Measurements from ENCODE around the gene LRIG2. TPM values are rescaled to one million over a fixed set of nuclear protein-coding genes. Genes with fewer than 3 reads are reported as not detected.
"Not testable (repeated sequence)": the region's sequence is repeated elsewhere in the genome, so short reads cannot be mapped to it uniquely, and the experiment has no call there.

LRIG2 gene
- polyA plus RNA-seq, 3 donors, result 0.93 to 12.7 (median 0.96) TPM

DNA sequence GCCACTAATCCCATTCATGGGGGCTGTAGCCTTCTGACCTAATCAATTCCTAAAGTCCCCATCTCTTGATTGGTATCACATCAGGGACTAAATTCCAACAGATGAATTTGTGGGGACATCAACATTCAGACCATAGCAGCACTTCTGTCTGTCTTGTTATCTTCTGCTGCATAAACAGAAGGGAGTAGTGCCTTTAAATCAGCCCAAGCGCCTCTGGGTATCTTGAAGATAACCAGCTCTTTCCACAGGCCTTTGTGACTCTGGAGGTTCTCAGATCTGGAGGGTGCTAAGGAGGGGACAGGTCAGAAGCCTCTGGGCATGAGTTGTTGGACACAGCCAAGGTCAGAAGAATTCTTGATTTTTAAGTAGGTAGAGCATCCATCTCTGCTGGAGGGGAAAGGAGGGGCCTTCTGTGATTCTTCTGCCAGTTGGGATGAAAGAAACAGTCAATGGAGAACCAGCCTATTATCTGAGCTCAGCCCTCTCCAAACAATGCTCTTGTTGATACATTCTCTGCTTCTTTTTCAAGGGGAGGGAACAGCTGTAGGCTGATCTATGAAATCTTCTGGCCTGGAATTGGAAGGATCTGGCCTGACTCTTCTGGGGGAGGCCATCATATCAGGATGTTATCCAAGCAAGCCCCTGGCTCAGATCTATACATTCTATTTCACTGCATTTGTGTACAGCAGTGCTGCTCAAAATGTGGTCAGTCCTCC is 31.3 kb upstream of the LRIG2 start:
- Histone ChIP-seq H3K36me3 (replicated peaks in 1 of 2; ENCODE audit: control insufficient read depth in 1 of 2, insufficient read depth in 2 of 2, low read length in 2 of 2) (no peaks in the 10 kb centered on the region), H3K9me3 (replicated peaks in 1 of 2; ENCODE audit: control insufficient read depth in 1 of 2, insufficient read depth in 1 of 2, low read length in 2 of 2) (no peaks in the 10 kb centered on the region), H3K4me1 (ENCODE audit: control insufficient read depth in 1 of 2, insufficient read depth in 2 of 2, low read length in 2 of 2) (peaks cover 40 to 42% of the 10 kb centered on the region in 2 donors), H3K4me2 (replicated peaks; ENCODE audit: extremely low read depth, low read length, poor library complexity, severe bottlenecking) (no peak overlapping the region), H2AFZ (ENCODE audit: insufficient read depth, low read depth, low read length, poor library complexity, severe bottlenecking) (peak overlapping the region; percentile 31), H3K79me2 (ENCODE audit: insufficient read depth, low read length) (no peaks in the 10 kb centered on the region), H3K4me3 (replicated peaks in 1 of 3; ENCODE audit: low read depth in 2 of 3, low read length in 3 of 3) (no peak overlapping the region), H3K9ac (ENCODE audit: insufficient read depth, low read length, poor library complexity, severe bottlenecking) (no peak overlapping the region), H4K20me1 (ENCODE audit: insufficient read depth, low read length) (no peaks in the 10 kb centered on the region), H3K27ac (ENCODE audit: low read depth in 1 of 2, low read length in 2 of 2) (no peak overlapping the region), H3K27me3 (ENCODE audit: control insufficient read depth in 2 of 2, insufficient read depth in 2 of 2, low read length in 2 of 2) (no peaks in the 10 kb centered on the region)
- no peaks in the 10 kb centered on the region for H3K36me3 Mint-ChIP-seq
- DNase-seq, result no peak
- H3K4me3 Mint-ChIP-seq, result no peak overlapping the region
- WGBS (ENCODE audit: insufficient coverage), result 0% methylated on average over 1 of the region's 1 CpG
- TF ChIP-seq CTCF (IDR thresholded peaks at IDR 0.05), result no peak
- H3K4me1 Mint-ChIP-seq, result peaks cover 38% of the 10 kb centered on the region
- H3K9me3 Mint-ChIP-seq, result peaks cover 0 to 2% (median 0%) of the 10 kb centered on the region in 7 donors
- peaks cover 2 to 6% (median 4%) of the 10 kb centered on the region in 3 donors for H3K27me3 Mint-ChIP-seq (ENCODE audit: low read depth in 3 of 3)
- peak overlapping the region in 1 of 7 donors; percentile 70 for H3K27ac Mint-ChIP-seq
- intact Hi-C loops (cut with micrococcal nuclease), result loop anchor here (2.0 to 10.0 kb wide), 5 partner anchors 87 to 337 kb away; partner anchors contain the start of genes RHOC (in 1 of the 2) and SLC16A1 (in 1 of the 2)

- Mint-ChIP-seq H3K27me3 (ENCODE audit: low read depth in 3 of 3) (peaks cover 2 to 6% (median 4%) of the 10 kb centered on the region in 3 donors), H3K4me1 (peaks cover 45% of the 10 kb centered on the region), H3K4me3 (peak overlapping the region in 1 of 2 donors; percentile 55), H3K27ac (peak overlapping the region; percentile 64 to 92 (median 83)), H3K36me3 (no peaks in the 10 kb centered on the region), H3K9me3 (peaks cover 0 to 2% (median 0%) of the 10 kb centered on the region in 7 donors)
- Histone ChIP-seq H3K4me1 (ENCODE audit: control insufficient read depth in 1 of 2, insufficient read depth in 2 of 2, low read length in 2 of 2) (peaks cover 46 to 50% of the 10 kb centered on the region in 2 donors), H3K27ac (ENCODE audit: low read depth in 1 of 2, low read length in 2 of 2) (peak overlapping the region; percentile 63 to 69), H3K4me3 (replicated peaks in 1 of 3; ENCODE audit: low read depth in 2 of 3, low read length in 3 of 3) (peak overlapping the region in 1 of 3 experiments; percentile 49), H3K9ac (ENCODE audit: insufficient read depth, low read length, poor library complexity, severe bottlenecking) (no peak overlapping the region), H3K36me3 (replicated peaks in 1 of 2; ENCODE audit: control insufficient read depth in 1 of 2, insufficient read depth in 2 of 2, low read length in 2 of 2) (no peaks in the 10 kb centered on the region), H3K79me2 (ENCODE audit: insufficient read depth, low read length) (no peaks in the 10 kb centered on the region), H4K20me1 (ENCODE audit: insufficient read depth, low read length) (no peaks in the 10 kb centered on the region), H2AFZ (ENCODE audit: insufficient read depth, low read depth, low read length, poor library complexity, severe bottlenecking) (peak overlapping the region; percentile 64), H3K27me3 (ENCODE audit: control insufficient read depth in 2 of 2, insufficient read depth in 2 of 2, low read length in 2 of 2) (no peaks in the 10 kb centered on the region), H3K4me2 (replicated peaks; ENCODE audit: extremely low read depth, low read length, poor library complexity, severe bottlenecking) (peak overlapping the region; percentile 64), H3K9me3 (replicated peaks in 1 of 2; ENCODE audit: control insufficient read depth in 1 of 2, insufficient read depth in 1 of 2, low read length in 2 of 2) (no peaks in the 10 kb centered on the region)
- peak; percentile 70 for TF ChIP-seq CTCF (IDR thresholded peaks at IDR 0.05)
- intact Hi-C loops (cut with micrococcal nuclease), result loop anchor here (2.0 to 10.0 kb wide), 5 partner anchors 88 to 338 kb away; partner anchors contain the start of genes RHOC (in 1 of the 2) and SLC16A1 (in 1 of the 2)
- peak; percentile 88 to 92 (median 90) for DNase-seq
- WGBS (ENCODE audit: insufficient coverage), result 0% methylated on average over 1 of the region's 11 CpGs
Observed at GRCh38 chr1:113042285-113043143, 30.5 kb upstream of the LRIG2 start.

- DNase-seq; H3K9me3 Mint-ChIP-seq; H3K36me3 Mint-ChIP-seq; H3K79me2 ChIP-seq (ENCODE audit: insufficient read depth, low read length); H3K27me3 ChIP-seq (ENCODE audit: control insufficient read depth in 2 of 2, insufficient read depth in 2 of 2, low read length in 2 of 2); H3K27me3 Mint-ChIP-seq (ENCODE audit: low read depth in 3 of 3); H3K36me3 ChIP-seq (replicated peaks in 1 of 2; ENCODE audit: control insufficient read depth in 1 of 2, insufficient read depth in 2 of 2, low read length in 2 of 2); H3K9me3 ChIP-seq (replicated peaks in 1 of 2; ENCODE audit: control insufficient read depth in 1 of 2, insufficient read depth in 1 of 2, low read length in 2 of 2); H4K20me1 ChIP-seq (ENCODE audit: insufficient read depth, low read length); H2AFZ ChIP-seq (ENCODE audit: insufficient read depth, low read depth, low read length, poor library complexity, severe bottlenecking); H3K9ac ChIP-seq (ENCODE audit: insufficient read depth, low read length, poor library complexity, severe bottlenecking): not testable (repeated sequence)
- Mint-ChIP-seq H3K4me3 (peak overlapping the region in 1 of 2 donors; percentile 21), H3K27ac (peak overlapping the region; percentile 64 to 92 (median 83)), H3K4me1 (peaks cover 49% of the 10 kb centered on the region)
- H3K4me3 ChIP-seq (replicated peaks in 1 of 3; ENCODE audit: low read depth in 2 of 3, low read length in 3 of 3), result peak overlapping the region in 1 of 3 experiments; percentile 49
- peak overlapping the region; percentile 64 for H3K4me2 ChIP-seq (replicated peaks; ENCODE audit: extremely low read depth, low read length, poor library complexity, severe bottlenecking)
- peak overlapping the region; percentile 63 to 69 for H3K27ac ChIP-seq (ENCODE audit: low read depth in 1 of 2, low read length in 2 of 2)
- peaks cover 50 to 54% of the 10 kb centered on the region in 2 donors for H3K4me1 ChIP-seq (ENCODE audit: control insufficient read depth in 1 of 2, insufficient read depth in 2 of 2, low read length in 2 of 2)
- WGBS (ENCODE audit: insufficient coverage), result 54% methylated on average over 9 of the region's 12 CpGs
- intact Hi-C loops (cut with micrococcal nuclease), result loop anchor here (2.0 to 10.0 kb wide), 5 partner anchors 88 to 338 kb away; partner anchors contain the start of genes RHOC (in 1 of the 2) and SLC16A1 (in 1 of the 2)
Observed at GRCh38 chr1:113043144-113043488, 29.9 kb upstream of the LRIG2 start.

All from CD14-positive monocyte (primary cell).